Activated CD8-positive, alpha-beta memory T cell treated with anti-CD3 and anti-CD28 coated beads, Interleukin-2, amount 50 U/mL, for 1 hour (primary cell): Measurements from ENCODE around the gene TP73.

Experiments used
- DNase-seq: peaks from one replicate; pipeline ENCODE4 v3.0.0-alpha.2; 2020; ENCODE audit errors: extremely low read depth

The TP73 gene

GRCh38 chr1:3651930-3652547, at the start of gene TP73:
Gene TP73, plus strand, starts transcription at chr1:3652516. Its CDS starts 29,850 bp downstream, at chr1:3682366.
- DNase-seq: no peak

- DNase-seq: no peak
Observed at GRCh38 chr1:3603156-3603555, 49.2 kb upstream of the TP73 start.

GRCh38 chr1:3603571-3604467, 48.5 kb upstream of the TP73 start:
- no peak for DNase-seq

GRCh38 chr1:3604468-3604974, 47.8 kb upstream of the TP73 start:
- no peak for DNase-seq

- no peak for DNase-seq
Observed at GRCh38 chr1:3604997-3605823, 47.1 kb upstream of the TP73 start.

GRCh38 chr1:3606779-3607702, 45.3 kb upstream of the TP73 start:
- no peak for DNase-seq

- DNase-seq: no peak
Observed at GRCh38 chr1:3607703-3608065, 44.6 kb upstream of the TP73 start.

GRCh38 chr1:3608154-3608553, 44.2 kb upstream of the TP73 start:
- DNase-seq: no peak

GRCh38 chr1:3609016-3609768, 43.1 kb upstream of the TP73 start:
- no peak for DNase-seq

- no peak for DNase-seq
Observed at GRCh38 chr1:3609769-3610526, 42.4 kb upstream of the TP73 start.

GRCh38 chr1:3610527-3611169, 41.7 kb upstream of the TP73 start:
- no peak for DNase-seq

- DNase-seq: peak; percentile 45
Observed at GRCh38 chr1:3611170-3612019, 40.9 kb upstream of the TP73 start, which contains the start of gene MEGF6. Gene MEGF6, minus strand, starts transcription at chr1:3611508. Its CDS starts 240 bp downstream, at chr1:3611268.

- no peak for DNase-seq
Observed at GRCh38 chr1:3612123-3612522, 40.2 kb upstream of the TP73 start.

GRCh38 chr1:3614755-3615742, 37.3 kb upstream of the TP73 start:
- DNase-seq: no peak

GRCh38 chr1:3616861-3617260, 35.5 kb upstream of the TP73 start:
- no peak for DNase-seq

GRCh38 chr1:3617806-3618345, 34.4 kb upstream of the TP73 start:
- no peak for DNase-seq

- DNase-seq: no peak
Observed at GRCh38 chr1:3618531-3618880, 33.8 kb upstream of the TP73 start.
